WTC11 (cell line): Measurements from ENCODE around the gene LHX2. TPM values are rescaled to one million over a fixed set of nuclear protein-coding genes. Genes with fewer than 3 reads are reported as not detected.

Experiments used
- ATAC-seq: fragments of 200-7000 bp; cut with Tn5 transposase; 2 replicates; pipeline ENCODE4 v1.10.0; 2021; ENCODE audit warnings: mild to moderate bottlenecking, moderate library complexity
- CTCF ChIA-PET: fragments of 300-600 bp; sonication (Branson Sonifier 250); formaldehyde crosslinking; loops from one replicate; lab custom pipeline; 2021; ENCODE audit warnings: antibody characterized with exemption; lab: Charles Lee
- POLR2A ChIA-PET: fragments of 350-600 bp; sonication (Branson Sonifier 250); formaldehyde crosslinking; loops from one replicate; lab custom pipeline; 2021; ENCODE audit warnings: antibody characterized with exemption; lab: Charles Lee
- DNase-seq: peaks from one replicate; pipeline ENCODE4 v3.0.0; 2021; ENCODE audit warnings: low spot score
- H3K27ac Mint-ChIP-seq: 2 replicates; pipeline ENCODE4 v1.8.0; 2021; ENCODE audit warnings: mixed read lengths
- H3K27me3 Mint-ChIP-seq: 2 replicates; pipeline ENCODE4 v1.8.0; 2021; ENCODE audit warnings: low read depth, mild to moderate bottlenecking, moderate library complexity, mixed read lengths
- H3K36me3 Mint-ChIP-seq: 2 replicates; pipeline ENCODE4 v1.8.0; 2021; ENCODE audit warnings: mixed read lengths
- H3K4me1 Mint-ChIP-seq: 2 replicates; pipeline ENCODE4 v1.8.0; 2022; ENCODE audit warnings: mixed read lengths
- H3K4me3 Mint-ChIP-seq: 2 replicates; pipeline ENCODE4 v1.8.0; 2021; ENCODE audit warnings: mild to moderate bottlenecking, moderate library complexity, mixed read lengths
- H3K9me3 Mint-ChIP-seq: 2 replicates; pipeline ENCODE4 v1.8.0; 2021; ENCODE audit warnings: mixed read lengths
- ARID4B ChIP-seq: sonication (generic); formaldehyde crosslinking; IDR thresholded peaks from 2 replicates; pipeline ENCODE4 v1.8.0; 2023; ENCODE audit warnings: missing genetic modification reagents, mild to moderate bottlenecking, borderline replicate concordance
- CREB1 ChIP-seq: sonication (generic); formaldehyde crosslinking; IDR thresholded peaks from 2 replicates; pipeline ENCODE4 v1.8.0; 2023; ENCODE audit warnings: mild to moderate bottlenecking, missing genetic modification reagents
- GABPB1 ChIP-seq: sonication (generic); formaldehyde crosslinking; IDR thresholded peaks from 2 replicates; pipeline ENCODE4 v1.8.1; 2023; ENCODE audit warnings: mild to moderate bottlenecking, missing genetic modification reagents
- MAX ChIP-seq: sonication (generic); formaldehyde crosslinking; IDR thresholded peaks from 2 replicates; pipeline ENCODE4 v1.8.0; 2022; ENCODE audit warnings: mild to moderate bottlenecking, missing genetic modification reagents
- NFYB ChIP-seq: sonication (generic); formaldehyde crosslinking; conservative IDR thresholded peaks from 2 replicates; pipeline ENCODE4 v1.8.0; 2022; ENCODE audit warnings: low read depth, missing genetic modification reagents
- RELA ChIP-seq: sonication (generic); formaldehyde crosslinking; IDR thresholded peaks from 2 replicates; pipeline ENCODE4 v1.8.1; 2022; ENCODE audit warnings: missing genetic modification reagents, mild to moderate bottlenecking, borderline replicate concordance
- SOX15 ChIP-seq: fragments of 250-450 bp; sonication (Bioruptor Pico); IDR thresholded peaks from 2 replicates; pipeline ENCODE4 v1.9.0; 2021; ENCODE audit warnings: mild to moderate bottlenecking
- TCF7 ChIP-seq: sonication (generic); formaldehyde crosslinking; IDR thresholded peaks from 2 replicates; pipeline ENCODE4 v1.8.0; 2022; ENCODE audit warnings: mild to moderate bottlenecking, low read depth, missing genetic modification reagents, moderate library complexity
- USF2 ChIP-seq: sonication (generic); formaldehyde crosslinking; IDR thresholded peaks from 2 replicates; pipeline ENCODE4 v1.8.1; 2023; ENCODE audit warnings: mild to moderate bottlenecking, missing genetic modification reagents, moderate library complexity
- ZBTB21 ChIP-seq: sonication (generic); formaldehyde crosslinking; IDR thresholded peaks from 2 replicates; pipeline ENCODE4 v1.8.1; 2023; ENCODE audit warnings: mild to moderate bottlenecking, missing genetic modification reagents, borderline replicate concordance
- ZMAT4 ChIP-seq: fragments of 250-450 bp; sonication (Bioruptor Pico); IDR thresholded peaks from 2 replicates; pipeline ENCODE4 v1.9.0; 2021; ENCODE audit warnings: mild to moderate bottlenecking
- ZNF121 ChIP-seq: sonication (generic); formaldehyde crosslinking; IDR thresholded peaks from 2 replicates; pipeline ENCODE4 v1.8.0; 2023; ENCODE audit warnings: missing genetic modification reagents
- ZNF232 ChIP-seq: sonication (generic); formaldehyde crosslinking; IDR thresholded peaks from 2 replicates; pipeline ENCODE4 v1.8.0; 2022; ENCODE audit warnings: mild to moderate bottlenecking, missing genetic modification reagents
- ZNF281 ChIP-seq: sonication (generic); formaldehyde crosslinking; IDR thresholded peaks from 2 replicates; pipeline ENCODE4 v1.8.0; 2023; ENCODE audit warnings: mild to moderate bottlenecking, missing genetic modification reagents
- ZNF416 ChIP-seq: fragments of 250-450 bp; sonication (Bioruptor Pico); IDR thresholded peaks from 2 replicates; pipeline ENCODE4 v1.9.0; 2021; ENCODE audit warnings: mild to moderate bottlenecking, inconsistent platforms
- ZNF671 ChIP-seq: fragments of 250-450 bp; sonication (Bioruptor Pico); IDR thresholded peaks from 2 replicates; pipeline ENCODE4 v1.8.0; 2021; ENCODE audit warnings: mild to moderate bottlenecking
- total RNA-seq: library from RNA; stranded (reverse); gene quantifications from 3 replicates; pipeline ENCODE4 v1.2.3, GENCODE V29; 2021
- TF ChIP-seq, protein P1 (sequence below): sonication (generic); formaldehyde crosslinking; IDR thresholded peaks from 2 replicates; pipeline ENCODE4 v1.8.0; 2022; ENCODE audit warnings: mild to moderate bottlenecking, missing genetic modification reagents
- TF ChIP-seq, protein P2 (sequence below): fragments of 250-450 bp; sonication (Bioruptor Pico); IDR thresholded peaks from 2 replicates; pipeline ENCODE4 v2.1.2; 2022; ENCODE audit warnings: mild to moderate bottlenecking, moderate library complexity

The LHX2 gene
- total RNA-seq, 1 experiment from 2014 or later, result 0.42 TPM

DNA sequence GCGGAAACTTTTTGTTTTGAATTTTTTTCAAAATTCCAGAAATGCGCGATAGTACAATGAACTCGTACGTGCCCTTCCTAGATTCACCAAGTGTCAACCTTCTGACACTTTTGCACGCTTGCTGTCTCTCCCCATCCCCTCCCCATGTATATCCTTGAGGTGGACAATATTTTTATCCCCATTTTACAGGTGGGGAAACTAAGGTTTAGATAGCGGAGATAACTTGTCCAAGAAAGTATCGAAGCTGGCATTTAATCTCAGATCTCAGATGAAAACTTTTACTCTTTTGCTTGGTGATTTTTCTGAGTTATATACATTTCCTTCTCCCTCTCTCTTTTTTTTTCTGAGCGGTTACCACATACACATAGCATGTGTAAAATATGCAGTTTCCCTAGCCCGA, 34.6 kb downstream of the LHX2 start:
- Mint-ChIP-seq H3K9me3 (no peaks in the 10 kb centered on the region), H3K36me3 (no peaks in the 10 kb centered on the region)
- ChIA-PET CTCF (interaction anchor here (0.6 kb wide), 1 partner anchor 687 kb away, joined by 6 read pairs; no protein-coding TSS in a partner anchor), POLR2A (no interaction called here)
- ATAC-seq, result no peak
- TF ChIP-seq TCF7 (CRISPR knock-in tag), result no peak
- no peak for TF ChIP-seq NFYB (CRISPR knock-in tag)
- no peak for TF ChIP-seq ZNF232
- TF ChIP-seq ARID4B, result no peak
- no peak for TF ChIP-seq ZBTB21 (CRISPR knock-in tag)
- TF ChIP-seq CREB1, result no peak
- no peak for TF ChIP-seq RELA (CRISPR knock-in tag)
- TF ChIP-seq, protein P1, sequence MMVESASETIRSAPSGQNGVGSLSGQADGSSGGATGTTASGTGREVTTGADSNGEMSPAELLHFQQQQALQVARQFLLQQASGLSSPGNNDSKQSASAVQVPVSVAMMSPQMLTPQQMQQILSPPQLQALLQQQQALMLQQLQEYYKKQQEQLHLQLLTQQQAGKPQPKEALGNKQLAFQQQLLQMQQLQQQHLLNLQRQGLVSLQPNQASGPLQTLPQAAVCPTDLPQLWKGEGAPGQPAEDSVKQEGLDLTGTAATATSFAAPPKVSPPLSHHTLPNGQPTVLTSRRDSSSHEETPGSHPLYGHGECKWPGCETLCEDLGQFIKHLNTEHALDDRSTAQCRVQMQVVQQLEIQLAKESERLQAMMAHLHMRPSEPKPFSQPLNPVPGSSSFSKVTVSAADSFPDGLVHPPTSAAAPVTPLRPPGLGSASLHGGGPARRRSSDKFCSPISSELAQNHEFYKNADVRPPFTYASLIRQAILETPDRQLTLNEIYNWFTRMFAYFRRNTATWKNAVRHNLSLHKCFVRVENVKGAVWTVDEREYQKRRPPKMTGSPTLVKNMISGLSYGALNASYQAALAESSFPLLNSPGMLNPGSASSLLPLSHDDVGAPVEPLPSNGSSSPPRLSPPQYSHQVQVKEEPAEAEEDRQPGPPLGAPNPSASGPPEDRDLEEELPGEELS (CRISPR knock-in tag), result no peak
- TF ChIP-seq USF2 (CRISPR knock-in tag), result no peak
- no peak for TF ChIP-seq MAX
- no peak for TF ChIP-seq ZNF121 (CRISPR knock-in tag)
- TF ChIP-seq ZNF281 (CRISPR knock-in tag), result no peak
- TF ChIP-seq ZNF671 (CRISPR knock-in tag), result no peak
- TF ChIP-seq, protein P2, sequence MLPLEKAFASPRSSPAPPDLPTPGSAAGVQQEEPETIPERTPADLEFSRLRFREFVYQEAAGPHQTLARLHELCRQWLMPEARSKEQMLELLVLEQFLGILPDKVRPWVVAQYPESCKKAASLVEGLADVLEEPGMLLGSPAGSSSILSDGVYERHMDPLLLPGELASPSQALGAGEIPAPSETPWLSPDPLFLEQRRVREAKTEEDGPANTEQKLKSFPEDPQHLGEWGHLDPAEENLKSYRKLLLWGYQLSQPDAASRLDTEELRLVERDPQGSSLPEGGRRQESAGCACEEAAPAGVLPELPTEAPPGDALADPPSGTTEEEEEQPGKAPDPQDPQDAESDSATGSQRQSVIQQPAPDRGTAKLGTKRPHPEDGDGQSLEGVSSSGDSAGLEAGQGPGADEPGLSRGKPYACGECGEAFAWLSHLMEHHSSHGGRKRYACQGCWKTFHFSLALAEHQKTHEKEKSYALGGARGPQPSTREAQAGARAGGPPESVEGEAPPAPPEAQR (CRISPR knock-in tag), result no peak
- no peak for TF ChIP-seq SOX15 (CRISPR knock-in tag)
- TF ChIP-seq GABPB1 (CRISPR knock-in tag), result no peak
- no peak for TF ChIP-seq ZNF416 (CRISPR knock-in tag)
- TF ChIP-seq ZMAT4 (CRISPR knock-in tag), result no peak
- TF ChIP-seq, all 79 proteins: peak for 0
- DNase-seq, result no peak
- Mint-ChIP-seq H3K4me3 (peak overlapping the region; percentile 47), H3K4me1 (peaks cover 7% of the 10 kb centered on the region; the same call in 1 of the 2 replicates), H3K27ac (no peak overlapping the region), H3K27me3 (peaks cover 56% of the 10 kb centered on the region)
